ENCODE results near the gene BRWD1. TPM values are rescaled to one million over a fixed set of nuclear protein-coding genes. Genes with fewer than 3 reads are reported as not detected.

The BRWD1 gene
- total RNA-seq, 3 donors from 2014 or later (not counting 1 experiment from before 2014, with no cell fraction given) = 92.0 to 93.8 (median 93.3) TPM

- no peaks in the 10 kb centered on the region for H3K9me3 ChIP-seq (ENCODE audit: control insufficient read depth, insufficient read depth, low read length)
- peaks cover 10% of the 10 kb centered on the region for H3K4me1 ChIP-seq (ENCODE audit: control insufficient read depth, insufficient read depth, low read length)
- no peak overlapping the region for H3K27ac ChIP-seq (ENCODE audit: low read length)
- Mint-ChIP-seq H3K4me1 (peaks cover 25 to 31% of the 10 kb centered on the region in 2 donors), H3K27ac (peak overlapping the region in 1 of 2 donors; percentile 53), H3K4me3 (no peak overlapping the region), H3K9me3 (no peaks in the 10 kb centered on the region), H3K36me3 (peaks cover 6% of the 10 kb centered on the region), H3K27me3 (ENCODE audit: low read depth in 2 of 2) (no peaks in the 10 kb centered on the region)
- TF ChIP-seq CTCF (IDR thresholded peaks at IDR 0.05) = no peak
- no peaks in the 10 kb centered on the region for H3K27me3 ChIP-seq (ENCODE audit: control insufficient read depth, insufficient read depth, low read length)
- H3K36me3 ChIP-seq (ENCODE audit: control insufficient read depth, insufficient read depth, low read length) = peaks cover 3% of the 10 kb centered on the region
- ATAC-seq = no peak
- no peak overlapping the region for H3K4me3 ChIP-seq (ENCODE audit: low read length)
- WGBS (ENCODE audit: insufficient coverage) = 68% methylated on average over 9 of the region's 9 CpGs
- peak in 1 of 2 donors; percentile 62 for DNase-seq
- intact Hi-C loops (cut with micrococcal nuclease) = loop anchor here (2.0 kb wide), 1 partner anchor 73 kb away; no protein-coding TSS in a partner anchor
These were observed 2.4 kb upstream of the BRWD1 start for GRCh38 chr21:39315603-39316445.

GRCh38 chr21:39314143-39315027, 953 bp upstream of the BRWD1 start:
- ATAC-seq (peak; percentile 5 to 14 (median 7)), DNase-seq (peak in 1 of 2 donors; percentile 70)

GRCh38 chr21:39313042-39313570, 326 bp downstream of the BRWD1 start:
- Mint-ChIP-seq H3K4me1 (peaks cover 34 to 42% of the 10 kb centered on the region in 2 donors), H3K27ac (peak overlapping the region; percentile 92 to 97), H3K4me3 (peak overlapping the region; percentile 96), H3K36me3 (peaks cover 6% of the 10 kb centered on the region), H3K9me3 (no peaks in the 10 kb centered on the region), H3K27me3 (ENCODE audit: low read depth in 2 of 2) (no peaks in the 10 kb centered on the region)
- H3K9me3 ChIP-seq (ENCODE audit: control insufficient read depth, insufficient read depth, low read length) = no peaks in the 10 kb centered on the region
- DNase-seq (peak in 1 of 2 donors; percentile 55), ATAC-seq (peak; percentile 0 to 4 (median 2))
- peak overlapping the region; percentile 65 for H3K27ac ChIP-seq (ENCODE audit: low read length)
- H3K27me3 ChIP-seq (ENCODE audit: control insufficient read depth, insufficient read depth, low read length) = no peaks in the 10 kb centered on the region
- TF ChIP-seq CTCF (IDR thresholded peaks at IDR 0.05) = no peak
- WGBS (ENCODE audit: insufficient coverage) = under 1% methylated on average over 71 of the region's 71 CpGs
- H3K4me3 ChIP-seq (ENCODE audit: low read length) = peak overlapping the region; percentile 88
- peaks cover 10% of the 10 kb centered on the region for H3K36me3 ChIP-seq (ENCODE audit: control insufficient read depth, insufficient read depth, low read length)
- H3K4me1 ChIP-seq (ENCODE audit: control insufficient read depth, insufficient read depth, low read length) = peaks cover 10% of the 10 kb centered on the region
- intact Hi-C loops (cut with micrococcal nuclease) = loop anchor here (1.0 to 2.0 kb wide), 2 partner anchors 35 to 130 kb away; partner anchors contain the start of gene PSMG1

More at GRCh38 chr21:39314143-39315027, 953 bp upstream of the BRWD1 start:
- intact Hi-C loops (cut with micrococcal nuclease) = loop anchor here (2.0 kb wide), 1 partner anchor 74 kb away; no protein-coding TSS in a partner anchor
- peaks cover 6% of the 10 kb centered on the region for H3K36me3 Mint-ChIP-seq
- H3K9me3 ChIP-seq (ENCODE audit: control insufficient read depth, insufficient read depth, low read length) = no peaks in the 10 kb centered on the region
- no peaks in the 10 kb centered on the region for H3K27me3 ChIP-seq (ENCODE audit: control insufficient read depth, insufficient read depth, low read length)
- peak overlapping the region; percentile 96 for H3K4me3 Mint-ChIP-seq
- peaks cover 28 to 35% of the 10 kb centered on the region in 2 donors for H3K4me1 Mint-ChIP-seq
- TF ChIP-seq CTCF (IDR thresholded peaks at IDR 0.05) = peak; percentile 1
- H3K4me3 ChIP-seq (ENCODE audit: low read length) = peak overlapping the region; percentile 88
- H3K9me3 Mint-ChIP-seq = no peaks in the 10 kb centered on the region
- H3K27me3 Mint-ChIP-seq (ENCODE audit: low read depth in 2 of 2) = no peaks in the 10 kb centered on the region
- peaks cover 10% of the 10 kb centered on the region for H3K4me1 ChIP-seq (ENCODE audit: control insufficient read depth, insufficient read depth, low read length)
- peak overlapping the region; percentile 83 for H3K27ac ChIP-seq (ENCODE audit: low read length)
- peak overlapping the region; percentile 92 to 97 for H3K27ac Mint-ChIP-seq
- WGBS (ENCODE audit: insufficient coverage) = 2% methylated on average over 42 of the region's 43 CpGs
- peaks cover 10% of the 10 kb centered on the region for H3K36me3 ChIP-seq (ENCODE audit: control insufficient read depth, insufficient read depth, low read length)

Measured in natural killer cell (primary cell).